ENCODE measurements around the gene PPM1J. TPM values are rescaled to one million over a fixed set of nuclear protein-coding genes. Genes with fewer than 3 reads are reported as not detected.

PPM1J gene
- total and polyA plus RNA-seq, 2 of the 13 experiments (the other 11 are each of a cell fraction or from before 2014, with no cell fraction given) = 0.07 to 0.22 TPM

DNA sequence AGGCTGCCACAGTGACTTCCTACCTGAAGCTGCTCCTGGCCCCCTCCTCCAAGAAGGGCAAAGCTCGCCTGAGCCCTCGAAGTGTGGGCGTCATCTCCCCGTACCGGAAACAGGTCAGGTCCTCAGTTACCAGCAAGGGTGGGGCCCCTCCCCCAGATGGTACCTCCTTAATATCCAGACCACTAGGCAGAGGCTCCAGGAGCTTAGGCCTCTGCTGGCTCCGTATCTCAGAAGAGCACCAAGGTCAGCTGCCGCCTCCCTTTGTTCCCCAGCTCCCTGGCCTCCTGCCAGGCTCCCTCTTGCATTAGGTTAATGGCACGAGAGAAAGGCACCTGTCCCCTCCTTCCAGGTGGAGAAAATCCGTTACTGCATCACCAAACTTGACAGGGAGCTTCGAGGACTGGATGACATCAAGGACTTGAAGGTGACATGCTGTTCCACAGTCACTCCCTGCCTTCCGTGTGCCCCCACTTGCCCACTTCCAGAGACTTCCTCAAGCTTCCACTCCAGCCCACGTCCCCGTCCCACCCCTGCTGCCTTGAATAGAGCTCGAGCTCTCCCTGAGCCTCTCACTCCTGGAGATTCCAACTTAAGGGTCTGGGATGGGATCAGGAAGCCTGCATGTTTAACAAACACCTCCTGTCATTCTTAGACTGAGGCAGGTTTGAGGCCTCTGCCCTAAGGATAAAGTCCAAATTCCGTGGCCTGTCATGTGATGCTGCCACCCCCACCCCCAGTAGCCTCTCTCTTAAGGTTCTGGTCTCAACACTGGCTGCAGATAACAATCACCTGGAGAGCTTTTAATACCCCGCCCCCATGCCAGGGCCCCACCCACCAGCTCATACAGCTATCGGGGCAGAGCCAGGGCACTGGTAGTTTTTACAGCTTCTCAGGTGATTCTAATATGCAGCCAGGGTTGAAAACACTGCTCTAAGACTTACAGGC is 16.5 kb downstream of the PPM1J start (continued):
- TF ChIP-seq, protein P1, sequence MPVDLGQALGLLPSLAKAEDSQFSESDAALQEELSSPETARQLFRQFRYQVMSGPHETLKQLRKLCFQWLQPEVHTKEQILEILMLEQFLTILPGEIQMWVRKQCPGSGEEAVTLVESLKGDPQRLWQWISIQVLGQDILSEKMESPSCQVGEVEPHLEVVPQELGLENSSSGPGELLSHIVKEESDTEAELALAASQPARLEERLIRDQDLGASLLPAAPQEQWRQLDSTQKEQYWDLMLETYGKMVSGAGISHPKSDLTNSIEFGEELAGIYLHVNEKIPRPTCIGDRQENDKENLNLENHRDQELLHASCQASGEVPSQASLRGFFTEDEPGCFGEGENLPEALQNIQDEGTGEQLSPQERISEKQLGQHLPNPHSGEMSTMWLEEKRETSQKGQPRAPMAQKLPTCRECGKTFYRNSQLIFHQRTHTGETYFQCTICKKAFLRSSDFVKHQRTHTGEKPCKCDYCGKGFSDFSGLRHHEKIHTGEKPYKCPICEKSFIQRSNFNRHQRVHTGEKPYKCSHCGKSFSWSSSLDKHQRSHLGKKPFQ (CRISPR knock-in tag; IDR thresholded peaks at IDR 0.05; ENCODE audit: insufficient replicate concordance) = no peak
- TF ChIP-seq MEIS2 (CRISPR knock-in tag; IDR thresholded peaks at IDR 0.05) (peak; percentile 40; the same call in 1 of the 2 replicates), ZNF780A (CRISPR knock-in tag; IDR thresholded peaks at IDR 0.05) (no peak), ADNP (CRISPR knock-in tag; IDR thresholded peaks at IDR 0.05) (no peak), FOXK2 (IDR thresholded peaks at IDR 0.05) (no peak), ZNF790 (CRISPR knock-in tag; IDR thresholded peaks at IDR 0.05; ENCODE audit: borderline replicate concordance) (no peak), GATAD2A (CRISPR knock-in tag; IDR thresholded peaks at IDR 0.05) (peak; percentile 70; the same call in 1 of the 2 replicates), ZNF234 (CRISPR knock-in tag; conservative IDR thresholded peaks at IDR 0.05) (no peak), POLR2AphosphoS2 (IDR thresholded peaks at IDR 0.05; ENCODE audit: low read depth, low read length) (no peak; the same call in 1 of the 2 replicates), ZNF496 (CRISPR knock-in tag; IDR thresholded peaks at IDR 0.05; ENCODE audit: insufficient replicate concordance) (no peak), ASH2L (IDR thresholded peaks at IDR 0.05; ENCODE audit: insufficient read length, low read depth, low read length) (peak; percentile 95), ZSCAN9 (CRISPR knock-in tag; IDR thresholded peaks at IDR 0.05; ENCODE audit: borderline replicate concordance) (0 out of 2 replicates have a peak, but pooled peaks have one; percentile 29), ETV5 (CRISPR knock-in tag; IDR thresholded peaks at IDR 0.05; ENCODE audit: borderline replicate concordance) (peak; percentile 24; the same call in 1 of the 2 replicates), ZFP37 (CRISPR knock-in tag; IDR thresholded peaks at IDR 0.05; ENCODE audit: borderline replicate concordance) (no peak), ZNF678 (CRISPR knock-in tag; IDR thresholded peaks at IDR 0.05) (no peak), ZNF703 (CRISPR knock-in tag; IDR thresholded peaks at IDR 0.05; ENCODE audit: borderline replicate concordance) (no peak), AKAP8 (CRISPR knock-in tag; IDR thresholded peaks at IDR 0.05) (no peak), NFATC3 (CRISPR knock-in tag; IDR thresholded peaks at IDR 0.05) (no peak), ZNF510 (CRISPR knock-in tag; IDR thresholded peaks at IDR 0.05; ENCODE audit: low read depth) (no peak), BHLHE40 (IDR thresholded peaks at IDR 0.05; ENCODE audit: low read length) (0 out of 2 replicates have a peak, but pooled peaks have one; percentile 10)
- TF ChIP-seq, protein P2, sequence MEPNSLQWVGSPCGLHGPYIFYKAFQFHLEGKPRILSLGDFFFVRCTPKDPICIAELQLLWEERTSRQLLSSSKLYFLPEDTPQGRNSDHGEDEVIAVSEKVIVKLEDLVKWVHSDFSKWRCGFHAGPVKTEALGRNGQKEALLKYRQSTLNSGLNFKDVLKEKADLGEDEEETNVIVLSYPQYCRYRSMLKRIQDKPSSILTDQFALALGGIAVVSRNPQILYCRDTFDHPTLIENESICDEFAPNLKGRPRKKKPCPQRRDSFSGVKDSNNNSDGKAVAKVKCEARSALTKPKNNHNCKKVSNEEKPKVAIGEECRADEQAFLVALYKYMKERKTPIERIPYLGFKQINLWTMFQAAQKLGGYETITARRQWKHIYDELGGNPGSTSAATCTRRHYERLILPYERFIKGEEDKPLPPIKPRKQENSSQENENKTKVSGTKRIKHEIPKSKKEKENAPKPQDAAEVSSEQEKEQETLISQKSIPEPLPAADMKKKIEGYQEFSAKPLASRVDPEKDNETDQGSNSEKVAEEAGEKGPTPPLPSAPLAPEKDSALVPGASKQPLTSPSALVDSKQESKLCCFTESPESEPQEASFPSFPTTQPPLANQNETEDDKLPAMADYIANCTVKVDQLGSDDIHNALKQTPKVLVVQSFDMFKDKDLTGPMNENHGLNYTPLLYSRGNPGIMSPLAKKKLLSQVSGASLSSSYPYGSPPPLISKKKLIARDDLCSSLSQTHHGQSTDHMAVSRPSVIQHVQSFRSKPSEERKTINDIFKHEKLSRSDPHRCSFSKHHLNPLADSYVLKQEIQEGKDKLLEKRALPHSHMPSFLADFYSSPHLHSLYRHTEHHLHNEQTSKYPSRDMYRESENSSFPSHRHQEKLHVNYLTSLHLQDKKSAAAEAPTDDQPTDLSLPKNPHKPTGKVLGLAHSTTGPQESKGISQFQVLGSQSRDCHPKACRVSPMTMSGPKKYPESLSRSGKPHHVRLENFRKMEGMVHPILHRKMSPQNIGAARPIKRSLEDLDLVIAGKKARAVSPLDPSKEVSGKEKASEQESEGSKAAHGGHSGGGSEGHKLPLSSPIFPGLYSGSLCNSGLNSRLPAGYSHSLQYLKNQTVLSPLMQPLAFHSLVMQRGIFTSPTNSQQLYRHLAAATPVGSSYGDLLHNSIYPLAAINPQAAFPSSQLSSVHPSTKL (CRISPR knock-in tag; IDR thresholded peaks at IDR 0.05) = peak; percentile 75
- TF ChIP-seq, protein P3, sequence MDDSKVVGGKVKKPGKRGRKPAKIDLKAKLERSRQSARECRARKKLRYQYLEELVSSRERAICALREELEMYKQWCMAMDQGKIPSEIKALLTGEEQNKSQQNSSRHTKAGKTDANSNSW (CRISPR knock-in tag; IDR thresholded peaks at IDR 0.05; ENCODE audit: borderline replicate concordance) = no peak
- TF ChIP-seq, protein P4, sequence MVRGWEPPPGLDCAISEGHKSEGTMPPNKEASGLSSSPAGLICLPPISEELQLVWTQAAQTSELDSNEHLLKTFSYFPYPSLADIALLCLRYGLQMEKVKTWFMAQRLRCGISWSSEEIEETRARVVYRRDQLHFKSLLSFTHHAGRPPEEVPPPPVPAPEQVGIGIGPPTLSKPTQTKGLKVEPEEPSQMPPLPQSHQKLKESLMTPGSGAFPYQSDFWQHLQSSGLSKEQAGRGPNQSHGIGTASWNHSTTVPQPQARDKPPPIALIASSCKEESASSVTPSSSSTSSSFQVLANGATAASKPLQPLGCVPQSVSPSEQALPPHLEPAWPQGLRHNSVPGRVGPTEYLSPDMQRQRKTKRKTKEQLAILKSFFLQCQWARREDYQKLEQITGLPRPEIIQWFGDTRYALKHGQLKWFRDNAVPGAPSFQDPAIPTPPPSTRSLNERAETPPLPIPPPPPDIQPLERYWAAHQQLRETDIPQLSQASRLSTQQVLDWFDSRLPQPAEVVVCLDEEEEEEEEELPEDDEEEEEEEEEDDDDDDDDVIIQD (CRISPR knock-in tag; IDR thresholded peaks at IDR 0.05; ENCODE audit: low read depth) = 0 out of 2 replicates have a peak, but pooled peaks have one; percentile 45

All from HepG2 (cell line).